Sciatic nerve (tissue), 2 donors: ENCODE measurements around the gene DLG2. TPM values are rescaled to one million over a fixed set of nuclear protein-coding genes. Genes with fewer than 3 reads are reported as not detected.

Experiments
- ATAC-seq: fragments of 200-7000 bp; cut with Tn5 transposase; one replicate; pipeline ENCODE4 v1.9.1; 2020; ENCODE audit warnings: mild to moderate bottlenecking, moderate library complexity
- DNase-seq: peaks from one replicate; pipeline ENCODE4 v3.0.0-alpha.2; 2020; ENCODE audit warnings: low spot score
- intact Hi-C: fragments of 100-400 bp; cut with DNase I; formaldehyde crosslinking; loops from one replicate; pipeline ENCODE4 v1.14.2; 2022
- total RNA-seq: library from RNA; stranded (reverse); fragmentation: NEBNext Ultra II Directional; extraction: Animal tissue kit (Norgen Biotek cat#: 25700); gene quantifications from one replicate; pipeline ENCODE4 v1.2.1, GENCODE V29; 2021
- donor health status: DM: no; HTN: no; CAD: no.
- donor health status: DM: no; HTN: no; CAD: no.

DLG2 gene
- total RNA-seq, 1 donor from 2014 or later, result 17.3 TPM

DNA sequence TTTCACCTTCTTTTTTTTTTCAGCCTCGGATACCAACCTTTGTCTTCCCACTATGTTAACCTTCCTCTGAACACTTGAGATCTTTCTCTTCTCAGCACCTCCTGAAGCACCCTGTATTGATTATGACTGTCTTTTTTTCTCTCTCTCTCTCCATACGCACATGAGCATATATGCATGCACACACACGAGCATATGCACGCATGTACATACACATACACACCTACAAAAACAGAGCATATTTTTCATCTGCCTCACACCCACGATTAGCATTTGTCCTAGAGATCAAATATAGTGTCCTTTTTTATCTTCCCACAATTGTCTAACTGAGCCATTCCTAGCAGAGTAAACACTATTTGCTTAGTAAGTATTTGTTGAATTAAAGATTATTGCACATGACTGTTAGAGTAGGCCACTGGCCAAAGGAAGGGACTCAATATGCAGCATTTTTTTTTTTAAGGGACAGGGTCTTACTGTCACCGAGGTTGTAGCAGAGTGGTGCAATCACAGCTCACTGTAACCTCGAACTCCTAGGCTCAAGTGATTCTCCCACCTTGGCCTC, 1718.8 kb downstream of the DLG2 start:
- DNase-seq (no peak), ATAC-seq (no peak)
- intact Hi-C loops, result no loop called here

DNA sequence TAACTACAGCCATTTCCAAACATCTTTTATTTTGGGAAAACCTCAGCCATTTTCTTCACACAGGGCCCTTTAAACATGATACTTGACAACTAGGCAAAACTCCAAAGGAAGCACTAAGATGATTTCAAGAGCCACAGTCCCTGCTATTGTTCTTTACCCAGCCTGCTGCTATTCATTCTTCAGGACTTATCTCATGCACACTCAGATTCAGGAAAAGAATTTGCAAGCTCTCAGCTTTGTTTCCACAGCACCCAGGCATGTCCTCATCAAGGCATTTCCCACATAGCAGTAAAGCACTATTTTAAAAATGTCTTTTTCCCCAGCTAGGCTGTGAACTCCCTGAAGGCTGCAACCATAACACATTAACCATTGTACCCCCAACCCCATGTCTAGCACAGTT, 1731.6 kb downstream of the DLG2 start:
- ATAC-seq, result no peak
- intact Hi-C loops, result no loop called here
- DNase-seq, result no peak

DNA sequence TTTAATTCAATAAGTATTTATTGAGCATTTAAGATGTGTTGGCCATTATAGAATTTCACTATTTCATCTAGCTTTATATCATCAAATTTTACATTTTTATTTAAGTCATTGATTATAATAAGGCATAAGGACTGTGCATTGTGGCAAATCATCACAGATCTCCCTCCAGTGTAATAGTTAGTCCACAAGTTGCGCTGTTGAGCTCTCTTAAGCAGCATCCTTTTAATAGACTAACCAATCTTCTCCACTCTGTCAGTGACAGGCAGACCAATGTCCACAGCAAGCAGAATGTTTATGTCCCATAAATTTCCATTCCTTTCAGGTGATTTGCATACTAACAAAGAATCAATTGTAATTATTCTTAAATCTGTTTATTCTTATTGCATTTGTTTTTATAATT, 1745.7 kb downstream of the DLG2 start:
- ATAC-seq (no peak), DNase-seq (no peak)
- intact Hi-C loops, result no loop called here

DNA sequence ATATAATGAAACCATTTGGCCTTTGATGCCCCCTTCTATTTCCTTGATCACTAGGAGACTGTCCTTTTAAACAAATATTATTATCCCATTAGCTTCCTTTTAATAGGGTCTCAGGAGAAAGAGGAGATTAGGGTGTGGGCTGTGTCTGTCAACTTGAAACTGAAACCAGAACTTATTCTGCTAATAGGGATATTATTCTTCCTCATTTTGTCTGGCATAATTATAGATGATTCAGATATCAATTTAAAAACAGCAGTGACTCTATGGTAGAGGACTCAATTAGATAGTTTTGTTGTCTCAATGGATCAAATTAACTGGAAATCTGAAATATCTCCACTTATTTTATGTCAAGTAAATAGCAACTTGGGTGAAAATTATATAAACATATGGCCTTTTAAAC, 1756.1 kb downstream of the DLG2 start:
- no peak for ATAC-seq
- intact Hi-C loops, result loop anchor here (2.0 kb wide), 1 partner anchor 60 kb away; no protein-coding TSS in a partner anchor
- DNase-seq, result no peak

DNA sequence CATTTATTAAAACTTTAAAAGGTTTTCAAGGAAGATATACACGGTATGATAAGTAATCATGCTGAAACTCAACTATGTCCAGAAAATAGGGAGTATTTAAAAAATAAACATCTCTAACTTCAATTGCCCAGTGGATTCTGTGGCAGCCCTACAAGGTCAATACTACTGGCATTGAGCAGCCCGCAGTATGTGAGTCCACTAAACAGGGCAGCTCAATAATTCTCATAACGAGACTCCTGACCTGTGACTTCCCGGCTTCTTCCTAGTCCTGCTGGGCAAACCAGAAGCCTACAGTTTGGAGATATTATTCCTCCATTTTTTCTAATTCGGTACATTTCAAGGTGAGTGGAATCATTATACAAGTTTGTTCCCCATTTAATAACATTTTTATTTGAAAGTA, 1760.5 kb downstream of the DLG2 start:
- no peak for ATAC-seq
- intact Hi-C loops, result no loop called here
- no peak for DNase-seq

DNA sequence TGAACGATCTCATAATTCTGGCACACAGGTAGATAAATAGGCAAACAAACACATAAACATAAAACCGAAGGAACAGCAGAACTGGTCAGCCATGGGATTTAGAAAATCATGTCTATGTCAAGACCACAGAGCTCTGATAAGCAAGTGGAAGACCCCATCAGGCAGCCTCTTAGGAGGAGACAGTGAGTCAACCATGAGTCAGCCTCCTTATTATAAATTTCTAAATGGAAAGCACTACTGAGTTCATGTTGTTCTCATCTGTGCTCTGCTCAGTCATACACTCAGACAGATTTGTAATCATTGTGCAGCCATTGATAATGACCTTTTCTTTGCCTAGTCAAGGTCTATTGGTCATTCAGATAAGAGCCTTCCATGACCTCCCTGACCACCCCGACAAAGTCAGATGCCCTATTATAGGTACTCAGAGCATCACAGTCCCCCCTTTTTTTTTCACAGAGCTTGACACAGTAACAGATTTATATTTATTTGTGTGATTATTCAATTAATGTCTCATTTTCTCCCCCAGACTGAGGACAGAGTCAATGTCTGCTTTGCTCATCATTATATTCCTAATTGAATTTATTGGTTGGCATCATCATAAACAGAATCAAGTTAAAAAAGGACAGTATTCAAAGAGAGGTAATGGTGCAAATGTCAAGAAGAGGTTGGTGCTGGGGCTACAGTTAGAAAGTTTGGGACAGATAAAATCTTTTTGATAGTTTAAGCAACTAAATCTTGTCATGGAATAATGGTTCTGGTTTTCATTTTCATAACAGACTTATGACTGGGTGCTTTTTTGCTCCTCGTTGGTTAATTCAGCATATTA, 1761.3 kb downstream of the DLG2 start:
- intact Hi-C loops, result no loop called here
- ATAC-seq, result no peak

DNA sequence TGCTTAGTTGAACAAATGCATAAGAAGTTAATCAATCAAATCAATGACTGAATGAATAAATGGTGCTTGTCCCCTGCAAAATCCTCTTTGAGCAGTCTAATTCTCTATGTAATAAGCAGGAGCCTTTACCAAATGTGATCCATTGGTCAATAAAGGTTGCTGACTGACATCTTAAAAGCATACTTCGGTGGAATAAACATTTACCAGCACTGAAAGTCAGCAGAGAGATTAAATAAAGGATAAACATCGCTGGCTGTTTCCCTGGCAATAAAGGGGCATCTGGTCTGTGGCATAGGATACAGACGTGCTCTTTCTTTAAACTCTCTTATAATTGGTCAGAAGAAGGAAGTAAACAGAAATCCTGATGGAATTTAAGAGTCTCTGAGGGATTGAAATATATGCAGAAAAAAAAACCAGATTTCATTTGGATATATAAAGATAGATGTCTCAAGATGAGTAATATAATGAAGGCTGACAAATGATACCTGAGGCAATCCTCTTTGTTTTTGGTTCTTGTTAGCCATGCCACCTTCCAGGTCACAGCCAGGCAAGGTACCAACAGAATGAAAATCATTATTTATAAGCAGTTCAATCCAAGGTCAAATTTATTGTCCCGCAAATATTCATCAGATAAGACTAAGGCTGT, 1762.6 kb downstream of the DLG2 start:
- intact Hi-C loops, result no loop called here
- no peak for DNase-seq
- ATAC-seq, result no peak

More for the DNA sequence above, 1761.3 kb downstream of the DLG2 start:
- no peak for DNase-seq

DNA sequence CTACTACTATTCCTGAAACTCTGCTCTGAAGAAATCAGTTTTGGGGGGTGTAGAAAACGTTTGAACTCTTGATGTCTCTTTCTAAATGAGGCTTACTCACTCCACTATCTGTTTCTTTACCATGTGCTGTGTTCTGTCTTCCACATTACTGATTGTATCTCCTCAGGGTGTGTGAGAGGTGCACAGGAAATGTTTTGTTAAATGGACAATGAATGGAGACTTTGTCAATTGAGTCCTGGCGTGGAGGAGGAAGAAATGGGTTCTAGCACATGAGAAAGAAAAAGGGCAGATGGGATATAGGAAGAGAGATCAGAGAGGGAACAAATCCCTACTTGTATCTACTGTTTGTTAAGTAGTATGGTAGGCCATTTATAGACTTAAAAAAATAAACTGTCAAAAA, 1763.9 kb downstream of the DLG2 start:
- DNase-seq (no peak), ATAC-seq (no peak)
- intact Hi-C loops, result no loop called here

DNA sequence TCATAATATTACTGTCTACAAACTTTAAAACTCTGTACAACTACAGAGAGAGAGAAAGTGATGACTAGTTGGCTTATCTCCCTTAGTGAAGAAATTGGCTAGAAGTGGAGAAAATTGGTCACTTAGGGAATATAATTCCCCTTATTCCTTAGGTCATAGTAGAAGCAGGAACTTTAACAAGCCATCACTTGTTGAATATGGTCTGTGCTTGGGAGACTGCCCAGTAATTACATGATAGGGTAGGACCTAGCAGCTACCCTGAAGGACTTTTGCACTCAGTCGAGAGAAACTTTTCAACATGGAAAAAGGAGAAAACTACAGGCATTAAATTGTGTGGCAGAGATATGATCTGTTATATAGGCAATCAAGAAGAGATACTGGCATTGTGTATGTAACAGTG, 1764.5 kb downstream of the DLG2 start:
- no peak for DNase-seq
- intact Hi-C loops, result no loop called here
- peak; percentile 97 for ATAC-seq

DNA sequence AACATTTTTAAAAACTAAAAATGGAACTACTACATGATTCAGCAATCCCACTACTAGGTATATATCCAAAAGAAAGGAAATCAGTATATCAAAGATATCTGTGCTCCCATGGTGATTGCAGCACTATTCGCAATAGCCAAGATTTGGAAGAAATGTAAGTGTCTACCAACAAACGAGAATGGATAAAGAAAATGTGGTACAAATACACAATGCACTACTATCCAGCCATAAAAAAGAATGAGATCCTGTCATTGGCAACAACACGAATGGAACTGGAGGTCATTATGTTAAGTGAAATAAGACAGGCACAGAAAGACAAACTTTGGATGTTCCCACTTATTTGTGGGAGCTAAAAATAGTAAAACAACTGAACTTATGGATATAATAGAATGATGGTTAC, 1765.1 kb downstream of the DLG2 start:
- ATAC-seq (no peak), DNase-seq (no peak)
- intact Hi-C loops, result no loop called here

DNA sequence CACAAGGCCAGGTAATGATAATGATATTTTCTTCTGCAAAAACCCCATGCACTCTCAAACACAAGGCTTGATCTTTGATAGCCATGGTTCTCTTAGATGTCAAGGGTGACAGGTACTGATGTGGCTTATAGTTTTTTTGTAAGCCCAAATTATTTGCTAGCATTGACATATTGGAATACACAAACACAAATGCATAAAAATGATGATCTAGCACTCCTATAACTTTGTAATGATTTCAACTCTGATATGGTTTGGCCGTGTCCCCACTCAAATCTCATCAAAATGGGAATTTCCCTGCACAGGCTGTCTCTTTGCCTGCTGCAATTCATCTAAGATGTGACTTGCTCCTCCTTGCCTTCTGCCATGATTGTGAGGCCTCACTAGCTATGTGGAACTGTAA, 1768.5 kb downstream of the DLG2 start:
- DNase-seq (no peak), ATAC-seq (no peak)
- intact Hi-C loops, result no loop called here

DNA sequence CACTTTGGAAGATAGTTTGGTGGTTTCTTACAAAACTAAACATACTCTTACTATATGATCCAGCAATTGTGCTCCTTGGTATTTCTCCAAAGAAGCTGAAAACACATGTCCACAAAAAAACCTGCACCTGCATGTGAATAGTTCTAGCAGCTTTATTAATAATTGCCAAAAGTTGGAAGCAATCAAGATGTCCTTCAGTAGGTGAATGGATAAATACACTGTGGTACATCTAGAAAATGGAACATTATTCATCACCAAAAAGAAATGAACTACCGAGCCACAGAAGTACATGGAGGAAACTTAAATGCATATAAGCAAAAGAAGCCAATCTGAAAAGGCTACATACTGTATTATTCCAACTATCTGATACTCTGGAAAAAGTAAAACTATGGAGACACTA, 1771.9 kb downstream of the DLG2 start:
- no peak for ATAC-seq
- intact Hi-C loops, result no loop called here
- no peak for DNase-seq

DNA sequence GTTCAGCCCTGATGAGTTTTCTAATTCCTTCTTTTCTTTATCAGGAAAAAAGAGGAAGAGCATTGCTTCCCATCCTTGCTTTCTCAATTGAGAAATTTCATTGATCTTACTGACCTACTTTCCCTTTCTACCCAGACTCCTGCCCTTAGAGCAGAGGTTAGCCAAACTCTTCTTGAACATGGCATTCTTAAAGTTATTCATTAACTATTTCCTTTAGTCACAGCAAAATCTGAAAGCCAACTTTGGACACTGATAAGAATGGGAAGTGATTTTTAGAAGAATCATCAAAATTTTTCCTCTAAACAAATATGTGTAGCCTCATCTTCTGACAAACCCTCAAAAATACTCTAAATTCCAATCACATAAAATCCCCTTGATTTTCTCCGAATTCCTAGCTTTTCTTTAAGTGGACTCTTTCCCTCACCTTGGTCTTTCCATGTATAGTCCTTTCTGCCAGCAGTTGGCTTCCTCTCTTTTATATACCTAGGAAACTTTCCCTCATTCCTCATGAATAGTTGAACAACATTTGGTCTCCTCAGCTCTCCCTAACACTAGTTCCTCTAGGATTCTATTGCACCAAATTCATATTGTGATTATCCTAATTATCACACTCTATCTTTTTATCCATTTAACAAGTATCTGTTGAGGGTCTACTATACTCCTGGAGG, 1774.2 kb downstream of the DLG2 start:
- ATAC-seq, result no peak
- intact Hi-C loops, result no loop called here
- DNase-seq, result no peak

DNA sequence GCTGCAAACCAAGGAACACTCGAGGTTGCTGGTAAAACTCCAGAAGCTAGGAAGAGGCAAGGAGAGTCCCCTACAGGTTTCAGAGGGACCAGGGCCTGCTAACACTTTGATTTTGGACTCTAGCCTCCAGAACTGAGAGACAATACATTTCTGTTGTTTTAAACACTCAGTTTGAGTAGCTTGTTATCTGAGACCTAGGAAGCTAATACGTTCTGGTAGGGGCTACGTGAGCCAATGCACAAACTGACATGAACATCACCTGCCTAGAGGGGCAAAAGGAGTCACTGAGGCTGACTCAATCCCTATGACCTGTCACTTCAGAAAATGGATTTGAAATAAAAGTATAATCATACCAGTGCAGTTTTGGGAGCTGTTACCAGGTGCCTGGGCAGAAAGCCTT, 1775.1 kb downstream of the DLG2 start:
- intact Hi-C loops, result no loop called here
- DNase-seq, result no peak

DNA sequence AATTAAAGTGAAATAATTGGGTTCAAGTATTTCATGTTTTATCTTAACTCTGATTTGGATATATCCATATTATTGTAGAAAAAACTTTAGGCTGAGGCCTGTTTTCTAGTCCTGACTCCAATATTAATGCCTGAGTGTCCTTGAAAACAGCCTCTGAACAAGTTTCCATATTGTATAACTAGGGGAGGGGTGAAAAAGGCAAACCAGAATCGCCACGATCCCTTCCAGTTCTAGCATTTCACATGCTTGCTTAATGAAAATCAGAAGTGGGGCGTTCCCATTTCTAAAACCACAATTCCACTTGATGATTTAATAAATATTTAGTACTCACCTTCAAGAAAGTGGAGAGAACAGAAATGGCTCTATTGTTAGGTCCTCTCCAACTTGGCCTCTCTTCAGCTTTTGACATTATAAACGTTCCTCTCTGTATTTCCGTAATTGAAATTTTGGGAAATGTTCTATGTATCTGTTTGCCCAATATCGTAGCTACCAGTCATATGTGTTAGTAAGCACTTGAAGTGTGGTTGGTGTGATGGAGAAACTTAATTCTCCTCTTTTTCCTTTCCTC, 1779.6 kb downstream of the DLG2 start:
- intact Hi-C loops, result no loop called here
- ATAC-seq, result no peak
- DNase-seq, result no peak

More for the DNA sequence above, 1775.1 kb downstream of the DLG2 start:
- no peak for ATAC-seq

DNA sequence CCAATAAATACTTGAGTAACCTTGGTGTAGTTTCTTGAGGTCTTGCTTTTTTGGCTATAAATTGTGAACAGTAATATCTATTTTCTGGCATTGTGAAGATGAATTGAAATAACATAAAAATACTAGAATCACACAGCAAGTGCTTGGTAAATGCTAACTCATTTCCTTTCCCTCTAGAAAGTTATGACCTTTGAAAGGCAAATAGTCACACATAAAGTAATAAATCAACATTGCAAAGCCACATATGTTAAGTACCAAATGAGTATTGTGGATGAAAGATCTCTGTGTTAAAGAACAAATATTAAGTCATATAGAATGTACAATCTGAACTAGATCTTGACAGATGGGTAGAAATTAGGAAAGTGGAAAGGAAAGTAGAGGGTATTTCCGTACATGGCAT, 1781.3 kb downstream of the DLG2 start:
- DNase-seq (no peak), ATAC-seq (no peak)
- intact Hi-C loops, result no loop called here

DNA sequence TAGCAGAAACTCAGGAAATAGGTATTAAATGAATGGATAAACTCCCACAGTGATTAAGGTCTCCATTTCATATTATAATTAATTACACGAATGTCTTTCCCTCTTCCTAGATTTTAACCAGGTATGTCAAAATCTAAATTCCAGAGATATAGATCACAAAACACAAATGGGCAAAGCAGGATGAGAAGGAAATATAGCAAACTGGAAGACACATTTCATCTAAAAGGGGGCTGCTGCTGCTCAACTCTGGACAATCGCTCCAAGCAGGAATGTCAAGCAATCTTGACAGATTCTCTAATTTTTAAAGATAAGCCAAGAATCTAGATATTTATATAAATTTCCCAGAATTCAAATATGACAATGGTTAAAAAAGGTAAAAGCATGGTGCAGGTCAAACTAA, 1786.8 kb downstream of the DLG2 start:
- no peak for DNase-seq
- no peak for ATAC-seq
- intact Hi-C loops, result no loop called here

DNA sequence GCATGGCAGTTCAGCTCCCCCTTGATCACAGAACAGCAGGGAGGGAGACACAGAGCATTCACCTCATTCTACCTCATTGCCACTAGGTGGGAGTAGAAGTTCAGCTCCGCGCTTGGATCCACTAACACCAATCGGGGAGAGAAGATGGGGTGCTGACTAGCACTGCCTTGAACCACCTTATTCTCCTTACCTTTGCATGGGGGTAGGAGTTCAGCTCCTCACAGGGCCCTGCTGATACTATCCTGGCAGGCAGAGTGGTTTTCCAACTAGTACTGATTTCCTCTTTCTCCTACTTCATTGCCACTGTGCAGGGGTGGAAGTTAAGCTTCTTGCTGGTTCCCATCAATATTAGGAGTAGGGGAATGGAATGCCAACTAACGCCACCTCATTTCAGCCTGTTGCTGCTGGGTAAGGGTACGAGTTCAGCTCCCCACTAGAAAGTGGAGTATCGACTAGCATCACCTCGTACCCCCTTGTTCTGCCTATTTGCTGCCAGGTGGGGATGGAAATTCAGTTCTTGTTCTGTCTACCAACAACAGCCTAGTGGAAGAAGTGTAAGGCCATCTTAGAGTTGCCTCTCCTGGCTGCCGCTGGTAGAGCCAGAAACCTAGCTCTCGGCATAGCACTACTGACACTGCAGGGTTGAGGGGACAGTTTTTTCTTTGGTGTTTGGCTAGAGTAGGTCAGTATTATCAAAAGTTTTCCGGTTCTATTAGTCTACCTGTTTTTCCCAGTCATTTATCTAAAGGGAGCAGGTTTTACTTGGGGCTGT, 1790.1 kb downstream of the DLG2 start:
- ATAC-seq (peak; percentile 90), DNase-seq (no peak)
- intact Hi-C loops, result no loop called here

DNA sequence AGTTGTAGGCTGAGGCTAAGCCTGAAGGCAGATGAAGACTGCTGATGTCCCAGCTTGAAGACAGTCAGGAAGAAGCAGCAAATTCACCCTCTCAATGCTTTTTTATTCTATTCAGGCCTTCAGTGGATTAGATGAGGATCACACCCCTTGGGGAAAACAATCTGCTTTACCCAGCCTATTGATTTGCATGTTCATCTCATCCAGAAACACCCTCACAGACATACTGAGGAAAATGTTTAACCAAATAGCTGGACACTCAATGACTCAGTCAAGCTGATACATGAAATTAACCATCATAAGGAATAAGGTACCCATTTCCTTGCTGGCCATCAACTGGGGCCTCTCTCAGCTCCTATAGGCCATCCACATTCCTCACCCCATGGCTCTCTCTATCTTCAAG, 1791.1 kb downstream of the DLG2 start:
- no peak for DNase-seq
- intact Hi-C loops, result no loop called here
- no peak for ATAC-seq
